Parathyroid adenoma (tissue), 2 donors: ENCODE results near the gene LHX2.

ENCODE experiments used
- H2AFZ ChIP-seq: fragments of 300-600 bp; sonication (generic); one replicate; pipeline ENCODE4 v1.7.0; 2017; ENCODE audit warnings: antibody characterized with exemption, mild to moderate bottlenecking
- H3K27ac ChIP-seq: fragments of 300-600 bp; sonication (generic); one replicate; pipeline ENCODE4 v1.7.0; 2017
- H3K27me3 ChIP-seq: fragments of 300-600 bp; sonication (generic); one replicate; pipeline ENCODE4 v1.7.0; 2017; ENCODE audit warnings: low read length; ENCODE audit not compliant: control insufficient read depth, insufficient read depth
- H3K36me3 ChIP-seq: fragments of 300-600 bp; sonication (generic); one replicate; pipeline ENCODE4 v1.7.0; 2017; ENCODE audit warnings: low read length; ENCODE audit not compliant: control insufficient read depth, insufficient read depth
- H3K4me1 ChIP-seq: fragments of 300-600 bp; sonication (generic); one replicate; pipeline ENCODE4 v1.7.0; 2017; ENCODE audit warnings: control low read depth
- H3K4me2 ChIP-seq: fragments of 300-600 bp; sonication (generic); one replicate; pipeline ENCODE4 v1.7.0; 2017; ENCODE audit warnings: low read length
- H3K4me3 ChIP-seq: fragments of 300-600 bp; sonication (generic); one replicate; pipeline ENCODE4 v1.7.0; 2017; ENCODE audit warnings: low read depth, low read length
- H3K79me2 ChIP-seq: fragments of 300-600 bp; sonication (generic); one replicate; pipeline ENCODE4 v1.7.0; 2017; ENCODE audit warnings: control low read depth
- H3K9ac ChIP-seq: fragments of 300-600 bp; sonication (generic); one replicate; pipeline ENCODE4 v1.7.0; 2017; ENCODE audit warnings: mild to moderate bottlenecking
- H3K9me3 ChIP-seq: fragments of 300-600 bp; sonication (generic); one replicate; pipeline ENCODE4 v1.7.0; 2017; ENCODE audit warnings: low read length; ENCODE audit not compliant: control insufficient read depth
- CTCF ChIP-seq: fragments of 300-600 bp; sonication (generic); IDR thresholded peaks from one replicate; pipeline ENCODE4 v1.7.0; 2017; ENCODE audit warnings: antibody characterized with exemption, mild to moderate bottlenecking
- donor health status: primary hyperparathyroidism.

The LHX2 gene

GRCh38 chr9:124012368-124013301 lies 1.1 kb downstream of the LHX2 start:
- H3K79me2 ChIP-seq = no peaks in the 10 kb centered on the region
- H3K36me3 ChIP-seq = no peaks in the 10 kb centered on the region
- no peak overlapping the region for H3K9ac ChIP-seq
- no peak overlapping the region for H3K4me3 ChIP-seq
- no peaks in the 10 kb centered on the region for H3K9me3 ChIP-seq
- peaks cover 35% of the 10 kb centered on the region for H3K27me3 ChIP-seq
- H3K4me2 ChIP-seq = peak overlapping the region; percentile 56
- no peak for TF ChIP-seq CTCF
- no peak overlapping the region for H3K27ac ChIP-seq
- H3K4me1 ChIP-seq = no peaks in the 10 kb centered on the region
- H2AFZ ChIP-seq = no peak overlapping the region

- Histone ChIP-seq H3K79me2 (no peaks in the 10 kb centered on the region), H3K4me2 (no peak overlapping the region), H3K27me3 (peaks cover 37% of the 10 kb centered on the region), H3K27ac (no peak overlapping the region), H3K9me3 (no peaks in the 10 kb centered on the region), H3K9ac (no peak overlapping the region), H3K36me3 (no peaks in the 10 kb centered on the region), H3K4me3 (no peak overlapping the region), H2AFZ (no peak overlapping the region), H3K4me1 (no peaks in the 10 kb centered on the region)
- TF ChIP-seq CTCF = no peak
Measured at GRCh38 chr9:124013309-124014210, 2.0 kb downstream of the LHX2 start.

GRCh38 chr9:124014211-124014955 lies 2.8 kb downstream of the LHX2 start:
- no peaks in the 10 kb centered on the region for H3K4me1 ChIP-seq
- H3K27me3 ChIP-seq = peaks cover 44% of the 10 kb centered on the region

More at GRCh38 chr9:124014211-124014955, 2.8 kb downstream of the LHX2 start:
- no peak for TF ChIP-seq CTCF
- Histone ChIP-seq H3K27ac (no peak overlapping the region), H2AFZ (no peak overlapping the region), H3K4me3 (no peak overlapping the region), H3K9ac (no peak overlapping the region), H3K79me2 (no peaks in the 10 kb centered on the region), H3K36me3 (no peaks in the 10 kb centered on the region), H3K4me2 (no peak overlapping the region), H3K9me3 (no peaks in the 10 kb centered on the region)
